ENCODE measurements around the gene POU3F3. TPM values are rescaled to one million over a fixed set of nuclear protein-coding genes. Genes with fewer than 3 reads are reported as not detected.

POU3F3 gene
- polyA plus RNA-seq (2013, experiment 1 of 2; ENCODE audit: insufficient read length) = 3.6 TPM
- 3.4 TPM for polyA plus RNA-seq (2013, experiment 2 of 2; ENCODE audit: insufficient read length)

- peak; percentile 95 for DNase-seq
These were observed at the start of gene POU3F3 for GRCh38 chr2:104853534-104854497. POU3F3 (plus strand) TSS chr2:104854115; CDS start chr2:104855511, 1,396 bp downstream.

DNA sequence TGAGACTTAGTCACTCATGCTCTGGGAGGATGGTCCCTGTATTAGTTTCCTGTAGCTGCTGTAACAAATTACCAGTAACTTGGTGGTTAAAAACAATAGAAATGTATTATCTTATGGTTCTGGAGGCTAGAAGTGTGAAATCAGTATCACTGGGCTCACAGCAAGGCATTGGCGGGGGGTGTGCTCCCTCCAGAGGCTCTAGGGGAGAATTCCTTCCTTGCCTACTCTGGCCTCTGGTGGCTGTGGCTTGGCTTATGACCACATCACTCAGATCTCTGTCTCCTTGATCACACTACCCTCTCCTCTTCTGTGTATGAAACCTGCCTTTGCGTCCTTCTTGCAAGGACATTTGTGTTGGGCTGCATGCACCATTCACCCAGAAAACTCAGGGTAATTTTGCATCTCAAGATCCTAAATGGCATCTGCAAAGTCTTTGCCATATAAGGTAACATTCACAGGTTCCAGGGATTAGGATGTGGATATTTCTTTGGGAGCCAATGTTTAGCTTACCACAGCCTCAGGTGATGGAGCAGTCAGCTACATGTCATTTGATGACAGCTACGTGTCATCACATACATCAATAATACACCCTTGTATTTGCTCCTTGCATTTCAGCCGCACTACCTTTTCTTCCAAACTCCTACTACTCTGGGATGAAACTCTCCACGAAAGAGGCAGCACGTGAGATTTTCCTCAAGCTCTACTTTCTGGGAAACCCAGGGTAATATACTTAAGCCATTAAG, 49.6 kb upstream of the POU3F3 start:
- peak; percentile 21 for DNase-seq

DNA sequence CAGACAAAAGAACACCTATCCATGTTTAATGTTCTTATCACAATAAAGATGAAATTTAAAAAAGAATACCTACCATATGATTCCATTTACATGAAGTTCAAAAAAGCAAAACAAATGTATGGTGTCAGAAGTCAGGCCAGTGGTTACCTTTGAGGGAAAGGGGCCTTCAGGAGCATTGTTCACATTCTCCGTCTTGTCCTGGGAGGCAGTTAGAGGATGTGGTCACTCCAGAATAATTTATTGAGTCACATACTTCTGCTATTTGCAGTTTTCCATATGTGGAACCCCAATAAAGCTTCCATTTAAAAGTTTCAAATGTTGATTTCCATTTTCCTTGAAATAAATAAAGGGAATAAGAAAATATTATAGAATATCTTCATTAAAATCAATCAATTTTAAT, 41.6 kb upstream of the POU3F3 start:
- peak; percentile 17 for DNase-seq

DNA sequence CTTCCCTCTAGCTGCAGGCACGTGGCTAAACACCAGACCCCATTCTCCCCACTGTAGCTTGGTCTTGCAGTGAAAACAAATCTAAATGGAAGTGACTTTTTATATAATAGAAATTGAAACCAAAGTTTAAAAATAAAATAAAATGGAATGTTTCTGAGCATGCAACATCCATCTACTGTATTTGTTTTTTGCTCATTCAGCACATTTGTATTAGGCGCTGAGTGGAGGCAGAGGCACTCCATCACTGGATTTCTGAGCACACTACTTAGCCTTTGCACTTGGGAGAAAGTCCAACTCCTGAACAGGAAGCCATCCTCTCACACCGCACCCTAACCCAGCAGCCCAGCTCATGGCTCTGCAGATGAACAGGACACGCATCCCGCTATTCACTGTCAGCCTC, 37.8 kb upstream of the POU3F3 start:
- no peak for DNase-seq

- DNase-seq = no peak
These were observed 35.7 kb upstream of the POU3F3 start for GRCh38 chr2:104818264-104818663.

GRCh38 chr2:104820126-104820525, 33.8 kb upstream of the POU3F3 start:
- DNase-seq = no peak

DNA sequence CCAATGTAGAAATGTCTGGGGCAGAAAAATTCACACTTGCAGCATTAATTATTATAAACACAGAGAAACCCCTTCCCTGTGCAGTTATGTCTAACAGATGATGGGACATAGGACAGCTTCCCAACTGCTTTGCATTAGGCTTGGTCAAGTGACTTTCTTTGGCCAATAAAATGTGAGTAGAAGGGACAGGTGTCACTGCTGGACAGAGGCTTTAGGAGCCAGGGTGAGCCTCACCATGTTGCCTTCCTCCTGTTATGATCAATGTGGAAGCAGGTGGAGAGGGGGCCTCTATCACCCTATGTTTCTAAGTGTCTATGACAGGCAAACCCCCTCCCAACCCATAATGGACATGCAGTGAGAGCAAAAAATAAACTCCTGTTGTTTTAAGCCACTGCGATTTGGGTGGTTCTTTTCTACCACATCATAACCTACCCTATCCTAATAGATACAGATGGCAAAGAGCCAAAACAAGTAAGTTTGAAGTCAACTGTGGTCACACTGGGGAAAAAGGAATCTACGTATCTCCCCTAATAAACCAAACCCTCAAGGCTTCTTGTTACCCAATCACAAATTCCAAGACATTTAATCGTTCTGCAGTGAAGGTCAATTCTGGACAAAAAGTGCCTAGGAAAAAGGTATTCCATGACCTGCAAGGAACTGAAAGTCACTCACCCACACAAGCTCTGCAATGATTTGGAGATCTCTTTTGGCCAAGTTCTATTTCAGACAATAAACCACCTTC, 28.6 kb upstream of the POU3F3 start:
- DNase-seq = peak; percentile 21

- no peak for DNase-seq
These were observed 27.9 kb upstream of the POU3F3 start for GRCh38 chr2:104826016-104826415.

DNA sequence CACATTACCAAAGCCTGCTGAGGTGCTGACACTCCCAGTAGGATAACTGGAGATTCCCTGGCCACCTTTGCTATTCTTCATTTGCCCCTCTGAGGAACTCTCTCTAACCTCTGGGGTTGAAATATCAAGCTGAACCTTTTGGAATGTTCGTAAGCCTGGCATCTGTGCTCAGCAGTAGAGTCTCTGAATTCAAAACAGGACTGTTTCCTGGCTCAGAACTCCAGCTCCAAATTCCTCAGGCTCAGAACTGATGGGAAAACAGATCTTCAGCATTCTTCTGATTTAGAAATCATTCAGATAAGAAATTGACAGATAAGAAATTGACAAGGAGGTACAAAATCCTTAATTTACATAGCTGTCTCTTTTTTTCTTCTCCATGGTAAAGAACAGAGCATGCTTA, 22.2 kb upstream of the POU3F3 start:
- DNase-seq = no peak

DNA sequence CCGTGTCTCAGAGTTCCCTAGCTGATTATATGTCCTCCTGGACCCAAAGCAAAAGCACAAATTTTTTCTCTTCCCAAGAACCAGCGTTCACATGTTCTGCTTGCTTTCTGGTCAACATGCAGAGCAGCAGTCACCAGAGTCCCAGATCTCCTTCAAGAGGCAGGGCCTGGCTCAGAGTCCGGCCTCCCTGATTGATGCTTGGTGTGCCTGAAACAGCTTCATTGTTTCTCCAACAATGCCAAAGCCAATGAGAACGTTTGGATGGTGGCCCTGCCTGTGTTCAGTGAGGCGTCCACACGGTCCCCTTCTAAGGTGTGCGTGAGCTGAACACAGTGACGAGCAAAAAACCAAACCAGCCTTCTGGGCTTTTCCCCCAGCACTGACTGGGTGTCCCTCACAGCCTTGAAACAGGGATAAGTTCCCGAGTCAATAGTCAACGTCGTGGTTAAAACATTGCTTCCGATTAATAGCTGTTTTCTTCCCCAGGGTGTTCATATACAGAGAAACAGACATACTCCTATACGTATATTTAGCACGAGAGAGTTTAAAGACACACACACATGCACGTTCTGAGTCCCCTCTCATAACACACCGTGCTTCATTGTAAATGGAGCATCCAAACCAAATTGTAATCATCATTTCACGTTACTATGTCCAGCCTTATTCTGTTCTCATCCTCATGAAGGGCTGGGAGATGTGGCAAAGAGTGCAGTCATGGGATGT, 19.3 kb upstream of the POU3F3 start:
- no peak for DNase-seq

DNA sequence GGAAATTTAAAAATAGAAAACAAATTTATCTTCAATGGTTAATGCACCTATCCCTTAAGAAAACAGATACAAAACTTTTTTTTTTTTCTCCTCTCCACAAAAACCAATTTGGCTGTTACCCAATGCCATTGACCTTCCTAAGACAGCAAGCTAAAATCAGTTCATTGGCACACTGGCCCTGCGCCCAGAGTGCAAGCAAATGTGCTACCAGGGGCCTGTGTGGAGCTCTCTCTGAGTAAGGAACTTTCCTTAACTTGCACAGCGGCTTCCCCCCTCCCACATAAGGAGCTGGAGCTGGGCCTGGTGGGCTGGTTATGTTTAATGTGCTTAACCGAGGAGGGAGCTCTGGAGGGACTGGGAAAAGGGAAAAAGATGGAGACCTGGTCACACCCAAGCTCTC, 17.6 kb upstream of the POU3F3 start:
- DNase-seq = no peak

- no peak for DNase-seq
These were observed 17.1 kb upstream of the POU3F3 start for GRCh38 chr2:104836841-104837240.

GRCh38 chr2:104840156-104840555, 13.8 kb upstream of the POU3F3 start:
- DNase-seq = no peak

DNA sequence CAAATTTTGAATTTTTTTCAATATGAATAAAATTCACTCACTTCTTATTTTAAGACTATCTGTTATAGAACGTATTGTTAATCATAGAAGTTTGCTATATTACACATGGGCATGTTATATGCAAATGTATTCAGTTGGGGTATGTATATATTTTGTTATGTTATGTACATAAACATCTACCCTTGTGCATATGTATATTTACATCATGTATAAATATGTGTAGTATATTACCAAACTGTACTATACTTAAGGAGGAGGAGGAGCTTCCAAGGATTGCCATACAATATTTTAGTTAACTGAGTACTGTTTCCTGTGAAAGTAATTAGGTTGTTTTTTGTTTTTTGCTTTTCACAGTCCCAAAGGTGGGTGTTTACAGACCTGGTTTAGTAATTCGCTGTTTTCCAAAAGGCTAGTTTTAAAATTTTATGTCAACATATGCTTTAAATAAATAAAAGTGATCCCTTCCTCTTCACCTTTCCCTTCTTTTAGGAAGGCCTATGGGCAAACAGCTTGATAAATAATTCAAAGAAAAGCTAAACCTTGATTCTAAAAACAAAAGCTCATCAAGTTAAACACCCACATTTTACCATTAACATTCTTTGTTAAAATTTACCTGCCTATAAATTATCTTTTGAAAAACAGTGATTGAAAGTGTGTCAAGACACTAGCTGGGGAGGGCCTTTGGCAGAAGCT, 12.9 kb upstream of the POU3F3 start:
- DNase-seq = no peak

- no peak for DNase-seq
These were observed 12.2 kb upstream of the POU3F3 start for GRCh38 chr2:104841744-104842143.

DNA sequence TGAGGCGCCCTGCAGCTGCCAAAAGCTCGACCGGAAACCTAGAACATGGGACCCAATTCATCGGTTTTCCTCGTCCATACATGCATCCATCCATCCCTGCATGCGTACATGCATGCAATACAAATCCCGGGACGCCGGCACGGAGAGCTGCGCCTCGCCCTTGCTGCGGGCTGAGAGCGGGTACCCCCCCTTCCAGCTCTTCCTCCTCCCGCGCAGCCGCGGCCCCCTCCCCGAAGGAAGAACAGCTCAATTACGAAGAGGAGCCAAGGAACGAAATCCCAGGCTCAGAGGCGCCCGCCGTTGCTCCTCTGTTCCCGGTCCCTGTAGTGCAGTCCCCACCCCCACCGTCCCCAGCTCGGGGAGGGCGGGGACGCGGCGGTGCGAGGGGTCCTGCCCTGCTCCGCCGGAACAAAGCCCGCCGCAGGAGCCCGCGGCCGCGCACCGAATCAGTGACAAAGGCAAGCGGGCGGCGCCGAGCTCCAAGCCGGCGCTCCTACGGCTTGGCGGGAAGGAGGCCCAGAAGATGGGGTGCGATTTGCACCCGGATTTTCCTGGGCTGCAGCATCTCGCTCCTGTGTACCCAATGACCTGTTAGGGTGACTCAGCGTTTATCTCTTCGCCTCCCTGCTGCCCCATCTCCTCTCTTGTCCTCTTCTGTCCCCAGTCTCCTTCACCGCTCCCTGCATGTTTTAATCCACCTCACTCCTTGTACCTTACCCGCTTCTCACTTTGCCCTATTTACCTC, 8.9 kb upstream of the POU3F3 start:
- no peak for DNase-seq

GRCh38 chr2:104845552-104845931, 8.4 kb upstream of the POU3F3 start:
- peak; percentile 19 for DNase-seq

GRCh38 chr2:104845946-104846785, 7.7 kb upstream of the POU3F3 start:
- no peak for DNase-seq

GRCh38 chr2:104846786-104847585, 6.9 kb upstream of the POU3F3 start:
- no peak for DNase-seq

All from fibroblast of skin of scalp (primary cell).